ENCODE data around the gene EXOC6B. TPM values are rescaled to one million over a fixed set of nuclear protein-coding genes. Genes with fewer than 3 reads are reported as not detected.
"Not testable (repeated sequence)": the region's sequence is repeated elsewhere in the genome, so short reads cannot be mapped to it uniquely, and the experiment has no call there.

The EXOC6B gene
- total RNA-seq, 1 donor from 2014 or later = 45.3 TPM

DNA sequence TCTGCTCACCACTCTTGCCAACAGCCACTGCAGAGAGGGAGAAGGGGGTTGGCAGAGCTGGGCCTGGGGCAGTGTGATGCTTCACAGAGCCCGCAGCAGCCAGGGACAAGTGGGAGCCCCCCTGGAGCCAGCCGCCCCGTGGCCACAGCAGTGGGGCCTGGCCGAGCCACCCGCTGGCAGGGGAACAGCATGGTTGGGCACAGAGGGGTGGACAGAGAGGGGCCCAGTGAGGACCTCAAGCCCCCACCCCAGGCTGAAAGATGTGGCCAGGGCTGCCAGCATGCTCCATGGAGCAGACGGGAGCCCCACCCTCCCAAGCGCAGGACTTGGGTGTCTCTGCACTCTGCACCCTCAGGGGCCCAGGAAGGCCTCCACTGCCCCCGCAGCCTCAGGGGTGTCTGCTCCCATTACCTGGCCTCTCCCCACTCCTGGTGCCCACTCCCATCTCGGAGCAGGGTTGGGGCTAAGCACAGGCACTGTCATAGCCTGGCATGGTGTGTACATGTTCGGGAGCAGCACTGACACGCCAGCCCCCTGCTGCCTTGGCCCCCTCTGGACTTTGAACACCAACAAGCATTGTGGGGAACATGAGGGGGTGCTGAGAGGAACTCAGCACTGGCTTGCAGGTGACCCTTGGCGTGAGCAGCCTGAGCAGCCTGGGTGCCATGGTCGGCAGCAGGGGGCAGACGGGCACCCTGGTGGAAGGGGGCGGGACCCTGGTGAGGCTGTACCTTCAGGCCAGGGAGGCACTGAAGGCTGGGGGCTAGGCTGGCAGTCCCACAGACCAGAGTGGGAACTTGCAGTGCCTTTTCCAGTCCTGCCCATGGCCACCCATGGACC, 398.6 kb downstream of the EXOC6B start:
- no peak for DNase-seq

DNA sequence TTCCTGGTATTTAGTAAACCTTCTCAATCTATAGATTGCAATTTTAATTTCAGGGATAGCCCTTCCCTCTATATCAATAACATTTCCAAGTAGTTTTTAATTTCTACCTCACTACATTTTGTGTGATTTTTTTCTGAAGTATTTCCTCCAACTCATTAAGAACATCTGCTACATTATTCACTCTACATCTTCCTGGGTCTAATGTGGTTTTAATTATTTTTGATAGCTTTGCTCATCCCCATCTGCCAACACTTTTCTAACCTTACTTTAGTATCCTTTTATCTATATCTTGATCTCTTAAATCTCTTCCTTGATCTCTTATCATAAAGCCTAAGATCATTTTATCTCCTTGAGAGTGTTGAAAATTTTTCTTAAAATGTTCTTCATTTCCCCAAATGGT, 399.8 kb downstream of the EXOC6B start:
- DNase-seq = no peak

DNA sequence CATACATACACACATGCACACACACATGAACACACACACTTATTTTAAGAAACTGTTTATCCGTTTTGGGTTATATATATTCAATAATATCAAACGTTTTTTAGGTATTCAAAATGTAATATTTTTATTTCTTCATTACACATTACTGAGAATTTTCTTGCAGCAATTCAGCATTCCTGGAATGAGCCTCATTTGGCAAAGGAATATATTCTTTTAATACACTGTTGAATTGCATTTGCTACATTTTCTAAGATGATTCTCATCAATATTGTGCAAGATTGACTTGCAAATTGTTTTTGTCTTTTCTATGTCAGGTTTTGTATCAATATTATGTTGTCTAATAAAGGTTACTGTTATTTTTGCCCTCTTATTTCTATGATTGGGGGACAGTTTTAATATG, 402.1 kb downstream of the EXOC6B start:
- no peak for DNase-seq

DNA sequence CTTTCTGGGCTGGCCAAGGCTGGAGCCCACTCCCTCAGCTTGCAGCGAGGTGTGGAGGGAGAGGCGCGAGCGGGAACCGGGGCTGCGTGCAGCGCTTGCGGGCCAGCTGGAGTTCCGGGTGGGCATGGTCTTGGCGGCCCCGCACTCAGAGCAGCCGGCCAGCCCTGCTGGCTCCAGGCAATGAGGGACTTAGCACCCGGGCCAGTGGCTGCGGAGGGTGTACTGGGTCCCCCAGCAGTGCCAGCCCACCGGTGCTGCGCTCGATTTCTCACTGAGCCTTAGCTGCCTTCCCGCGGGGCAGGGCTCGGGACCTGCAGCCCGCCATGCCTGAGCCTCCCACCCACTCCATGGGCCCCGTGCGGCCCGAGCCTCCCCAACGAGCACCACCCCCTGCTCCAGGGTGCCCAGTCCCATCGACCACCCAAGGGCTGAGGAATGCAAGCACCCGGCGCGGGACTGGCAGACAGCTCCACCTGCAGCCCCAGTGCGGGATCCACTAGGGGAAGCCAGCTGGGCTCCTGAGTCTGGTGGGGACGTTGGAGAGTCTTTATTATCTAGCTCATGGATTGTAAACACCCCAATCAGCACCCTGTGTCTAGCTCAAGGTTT, 404.0 kb downstream of the EXOC6B start:
- not testable (repeated sequence) for DNase-seq

DNA sequence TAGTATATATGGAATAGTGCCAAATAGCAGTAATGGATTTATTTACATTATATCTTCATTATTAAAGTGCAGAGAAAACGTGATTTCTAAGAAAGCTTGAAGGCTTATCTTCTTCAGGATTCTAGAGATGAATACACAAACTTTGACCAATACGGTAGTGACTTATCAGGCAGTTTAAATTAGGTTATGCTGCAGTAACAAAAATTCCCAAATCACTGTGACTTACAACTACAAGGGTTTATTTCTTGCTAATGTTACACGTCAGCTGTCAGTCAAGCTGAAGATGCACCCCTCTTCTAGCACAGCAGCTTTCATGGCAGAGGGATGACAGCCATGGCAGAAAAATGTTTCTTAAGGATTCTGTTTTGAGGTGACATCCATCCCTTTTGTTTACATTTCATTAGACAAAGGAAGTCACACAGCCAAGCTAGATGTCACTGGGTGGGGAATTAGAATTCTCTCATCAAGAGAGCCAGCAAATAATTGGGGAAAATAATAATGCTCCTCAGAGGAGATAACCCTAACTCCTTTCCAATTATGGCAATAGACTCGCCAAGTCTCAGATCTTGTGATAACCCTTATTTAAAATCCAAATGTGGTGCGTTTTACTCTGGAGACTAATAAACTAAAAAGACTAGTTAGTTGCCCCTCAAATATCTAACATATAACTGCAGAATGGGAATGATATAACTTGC, 409.9 kb downstream of the EXOC6B start:
- peak; percentile 21 for DNase-seq

DNA sequence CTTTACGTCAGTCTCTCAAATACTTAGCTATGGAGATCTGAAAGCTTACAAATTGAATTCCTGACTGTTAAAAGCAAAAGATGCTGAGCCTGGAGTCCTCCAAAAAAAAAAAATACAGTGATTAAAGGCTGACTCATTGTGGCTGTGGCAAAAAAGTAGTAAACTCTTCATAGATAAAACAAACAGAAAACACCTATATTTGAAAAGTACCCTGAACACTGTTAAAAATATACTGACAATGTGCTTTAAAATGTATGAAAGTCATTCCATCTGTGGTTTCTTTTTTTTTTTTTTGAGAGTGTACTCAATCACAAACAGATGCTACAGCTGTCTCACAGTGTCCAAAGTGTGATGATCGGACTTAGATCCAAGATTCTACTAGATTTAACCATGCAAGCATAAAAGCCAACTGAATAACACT, 410.6 kb downstream of the EXOC6B start:
- peak; percentile 90 for DNase-seq

DNA sequence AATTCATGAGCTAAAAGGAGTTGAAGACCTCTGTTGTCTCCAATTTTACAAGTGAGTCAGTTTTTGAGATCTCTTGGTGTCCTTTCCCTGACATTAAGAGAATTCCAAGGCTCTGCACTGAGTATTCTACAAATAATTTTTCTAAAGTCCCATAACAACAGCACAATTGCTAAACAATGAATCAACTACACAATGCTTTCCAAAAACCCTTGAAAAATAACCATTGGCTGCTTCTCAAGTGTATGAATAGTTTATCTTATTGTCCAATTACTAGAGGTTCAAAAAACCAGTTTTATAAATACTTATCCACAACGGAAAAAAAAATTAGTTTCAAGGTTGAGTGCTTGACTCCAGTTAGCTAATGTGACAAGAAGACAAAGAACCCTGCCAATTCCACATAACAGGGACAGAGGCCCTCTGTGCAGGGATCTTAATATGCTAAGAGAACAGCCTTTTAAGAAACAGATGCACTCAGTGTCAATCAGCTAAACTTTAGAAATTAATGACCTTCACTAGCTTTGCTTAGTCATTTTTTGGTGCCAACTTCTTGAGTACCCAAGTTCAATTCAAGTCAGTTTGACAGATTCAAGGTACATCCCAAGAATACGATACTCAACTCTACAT, 411.6 kb downstream of the EXOC6B start:
- peak; percentile 90 for DNase-seq

DNA sequence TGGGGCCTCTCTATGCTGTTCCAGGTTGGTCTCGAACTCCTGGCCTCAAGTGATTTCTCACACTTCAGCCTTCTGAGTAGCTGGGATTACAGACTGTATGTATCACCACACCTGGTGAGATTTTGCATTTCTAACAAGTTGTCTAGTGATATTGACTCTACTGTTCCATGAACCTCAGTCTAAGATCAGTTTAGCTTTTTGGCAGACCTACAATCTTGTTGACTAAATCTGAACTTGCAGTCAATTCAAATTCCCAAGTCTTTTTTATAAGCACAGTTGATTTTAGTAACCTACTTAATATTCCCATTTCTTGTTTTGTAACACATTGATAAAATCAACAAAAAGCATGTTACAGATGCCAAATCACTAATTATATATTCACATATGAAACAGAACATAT, 412.1 kb downstream of the EXOC6B start:
- DNase-seq = no peak

DNA sequence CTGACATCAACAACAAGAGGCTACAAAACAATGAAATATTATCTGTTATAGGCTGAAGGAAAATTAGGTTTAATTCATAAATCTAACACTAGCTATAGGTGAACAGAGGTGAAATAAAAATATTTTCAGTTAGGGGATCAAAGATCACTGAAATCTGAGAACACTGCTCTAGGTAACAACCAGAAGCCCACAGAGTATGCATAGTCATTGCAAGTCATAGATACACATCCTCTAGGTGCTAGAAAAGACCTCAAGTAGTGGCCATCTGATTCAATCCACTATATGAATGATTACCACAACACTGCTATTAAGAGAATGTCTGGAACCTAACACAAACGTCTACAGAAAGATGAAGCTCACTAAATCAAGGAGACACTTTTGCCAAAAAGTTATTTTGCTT, 413.6 kb downstream of the EXOC6B start:
- no peak for DNase-seq

DNA sequence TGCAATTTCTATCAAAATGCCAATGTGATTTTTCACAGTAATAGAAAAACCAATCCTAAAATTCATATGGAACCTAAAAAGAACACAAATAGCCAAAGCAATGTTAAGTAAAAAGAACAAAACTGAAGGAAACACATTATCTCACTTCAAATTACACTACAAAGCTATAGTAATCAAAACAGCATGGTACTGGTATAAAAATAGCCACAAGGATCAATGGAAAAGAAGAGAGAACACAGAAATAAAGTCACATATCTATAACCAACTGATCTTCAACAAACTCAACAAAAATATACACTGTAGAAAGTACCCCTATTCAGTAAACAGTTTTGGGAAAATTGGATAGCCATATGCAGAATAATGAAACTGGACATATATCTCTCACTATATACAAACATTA, 426.0 kb downstream of the EXOC6B start:
- DNase-seq = no peak

DNA sequence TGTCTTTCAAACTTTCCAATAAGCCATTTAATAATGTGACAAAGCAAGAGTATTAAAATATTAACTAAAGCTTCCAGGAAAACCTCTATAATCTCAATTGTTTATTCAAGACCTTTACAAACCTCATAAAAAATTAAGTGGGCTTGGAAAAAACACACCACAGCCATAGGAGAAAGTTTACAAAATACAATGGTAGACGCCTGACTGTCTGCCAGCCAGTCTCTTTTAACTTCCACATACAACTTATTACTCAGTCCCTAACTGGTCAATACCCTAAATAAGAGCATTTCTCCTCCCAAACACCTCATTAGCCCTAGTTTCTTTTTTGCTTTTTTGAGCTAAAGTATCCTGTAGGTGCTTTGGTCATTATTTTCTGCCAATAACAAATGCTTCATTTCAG, 430.7 kb downstream of the EXOC6B start:
- DNase-seq = no peak

DNA sequence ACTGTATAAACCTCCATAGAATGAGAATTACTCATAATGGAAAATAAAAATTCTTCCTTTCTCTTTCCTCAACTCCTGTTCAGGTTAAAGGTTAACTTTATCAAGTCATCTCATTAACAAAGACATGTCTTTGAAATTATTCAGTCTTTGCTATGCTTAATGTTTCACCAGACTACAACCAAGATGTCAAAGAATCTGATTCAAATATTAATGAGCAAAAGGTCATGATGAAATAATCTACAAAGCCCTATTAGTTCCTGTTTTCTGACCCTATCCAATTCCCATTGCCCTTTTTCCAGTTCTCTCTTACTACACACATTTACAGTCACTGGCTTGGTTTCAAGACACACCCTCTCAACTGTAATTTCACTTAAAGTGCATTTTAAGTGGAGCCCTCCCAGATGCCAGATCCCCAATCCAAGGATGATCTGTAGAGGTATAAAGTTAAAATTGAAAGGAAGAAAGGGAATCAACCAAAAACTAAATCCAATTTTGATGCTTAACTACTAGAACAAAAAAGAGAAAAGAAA, 431.2 kb downstream of the EXOC6B start:
- DNase-seq = peak; percentile 0

DNA sequence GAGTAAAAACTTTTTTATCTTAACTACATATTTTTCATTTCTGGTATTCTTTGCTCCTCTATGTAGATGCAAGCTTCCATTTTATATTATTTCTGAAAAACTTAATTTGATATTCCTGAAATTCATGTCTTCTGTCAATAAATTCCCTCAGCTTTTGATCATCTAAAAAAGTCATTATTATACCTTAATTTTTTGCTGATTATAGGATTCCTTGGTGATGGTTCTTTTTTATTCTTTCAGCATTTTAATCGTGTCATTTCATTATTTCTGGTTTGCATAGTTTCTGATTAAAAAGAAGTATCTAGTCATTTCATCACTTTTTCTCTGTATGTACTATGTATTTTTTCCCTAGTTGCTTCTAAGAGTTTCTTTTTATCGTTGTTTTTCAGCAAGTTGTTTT, 436.4 kb downstream of the EXOC6B start:
- no peak for DNase-seq

DNA sequence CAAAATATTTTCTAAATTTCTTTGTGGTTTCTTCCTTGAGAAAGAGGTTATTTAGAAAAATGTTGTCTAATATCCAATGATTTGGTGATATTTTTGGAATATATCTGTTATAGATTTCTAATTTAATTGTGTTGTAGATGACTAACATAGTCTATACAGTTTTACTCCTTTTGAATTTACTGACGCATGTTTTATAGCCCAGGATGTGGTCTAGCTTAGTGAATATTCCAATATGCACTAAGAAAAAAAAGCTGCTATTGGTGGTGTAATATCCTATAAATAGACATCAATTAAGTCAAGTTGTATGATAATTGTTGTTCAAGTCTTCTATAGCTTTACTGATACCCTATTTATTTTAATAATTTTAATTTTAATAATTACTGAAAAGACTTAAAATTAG, 437.6 kb downstream of the EXOC6B start:
- no peak for DNase-seq

DNA sequence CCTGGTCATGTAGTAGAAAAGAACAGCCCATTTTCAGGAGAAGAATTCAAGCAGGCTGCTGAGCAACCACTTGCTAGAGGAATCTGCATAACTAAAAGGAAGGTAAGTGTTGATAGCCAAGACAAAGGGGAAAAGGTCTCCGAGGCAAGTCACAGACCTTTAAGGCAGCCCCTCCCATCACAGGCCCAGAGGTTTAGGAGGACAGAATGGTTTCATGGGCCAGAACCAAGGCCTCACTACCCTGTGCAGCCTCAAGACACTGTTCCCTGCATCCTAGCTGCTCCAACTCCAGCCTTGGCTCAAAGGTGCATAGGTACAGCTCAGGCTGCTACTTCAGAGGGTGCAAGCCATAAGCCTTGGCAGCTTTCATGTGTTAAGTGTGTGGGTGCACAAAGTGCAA, 439.5 kb downstream of the EXOC6B start:
- no peak for DNase-seq

DNA sequence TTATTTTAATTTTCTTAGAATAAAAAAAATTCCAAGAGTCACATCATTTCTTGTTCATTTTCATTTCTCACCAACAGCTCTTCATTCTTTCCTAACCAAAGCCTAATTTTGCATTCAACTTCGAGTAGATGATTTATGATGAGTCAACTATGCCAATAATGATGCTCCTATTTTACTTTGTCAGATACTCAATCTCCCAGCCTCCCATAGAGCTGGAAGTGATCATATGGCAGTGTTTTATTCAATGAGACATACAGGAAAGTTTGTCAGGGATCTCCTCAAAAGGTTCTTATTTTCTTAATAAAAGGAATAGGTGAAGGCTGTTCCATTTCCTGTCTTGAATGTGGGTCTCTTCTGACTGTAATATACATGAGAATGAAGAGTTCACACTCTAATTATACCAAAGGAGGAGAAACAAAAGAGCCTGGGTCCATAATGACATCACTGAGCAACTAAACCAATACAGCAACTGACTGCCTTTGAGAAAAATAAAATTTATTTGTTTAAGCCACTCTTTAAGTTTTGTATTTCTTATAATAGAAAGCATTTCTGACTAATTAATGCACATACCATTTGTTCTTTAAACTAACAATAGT, 447.0 kb downstream of the EXOC6B start:
- no peak for DNase-seq

DNA sequence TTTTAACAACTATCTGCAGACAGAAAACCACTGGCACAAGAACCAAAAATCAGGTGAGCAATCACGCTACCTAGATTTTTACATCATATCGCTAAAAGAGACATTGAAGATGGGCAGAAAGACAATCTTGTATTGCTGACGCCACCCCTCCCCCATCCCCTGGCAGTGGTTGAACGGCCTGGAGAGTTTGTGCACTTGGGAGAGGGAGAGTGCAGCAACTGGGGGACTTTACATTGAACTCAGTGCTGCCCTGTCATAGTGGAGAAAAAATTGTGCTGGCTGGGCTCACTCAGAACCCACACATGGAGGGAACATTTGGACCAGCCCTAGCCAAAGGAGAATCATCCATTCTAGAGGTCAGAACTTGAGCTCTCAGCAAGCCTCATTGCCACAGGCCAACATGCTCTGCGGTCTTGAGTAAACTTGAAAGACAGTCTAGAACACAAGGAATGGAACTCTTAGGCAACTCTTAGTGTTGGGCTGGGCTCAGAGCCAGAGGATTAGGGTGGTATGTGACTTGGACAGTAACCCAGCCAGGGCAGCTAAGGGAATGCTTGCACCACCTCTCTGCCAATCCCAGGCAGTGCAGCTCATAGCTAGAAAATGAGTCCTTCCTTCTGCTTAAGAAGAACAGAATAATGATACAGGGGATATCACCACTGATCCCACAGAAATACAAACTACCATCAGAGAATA, 458.2 kb downstream of the EXOC6B start:
- DNase-seq = no peak

DNA sequence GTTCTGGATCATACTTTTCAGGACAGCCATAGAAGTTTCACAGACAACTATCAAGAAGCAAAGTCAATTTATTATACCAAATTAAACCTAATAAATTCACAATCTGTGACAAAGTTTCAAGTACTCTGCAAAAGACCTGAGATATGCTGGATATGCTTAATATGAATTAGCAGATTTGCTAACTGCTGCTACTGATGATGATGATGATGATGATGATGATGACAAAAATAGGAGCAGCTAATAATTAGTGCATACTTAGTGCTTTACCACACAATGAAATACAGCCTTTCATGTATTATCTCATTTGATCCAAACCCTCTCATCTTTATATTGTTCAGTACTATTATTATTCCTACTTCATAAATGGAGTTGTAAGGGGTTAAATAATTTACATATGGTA, 462.4 kb downstream of the EXOC6B start:
- DNase-seq = no peak

DNA sequence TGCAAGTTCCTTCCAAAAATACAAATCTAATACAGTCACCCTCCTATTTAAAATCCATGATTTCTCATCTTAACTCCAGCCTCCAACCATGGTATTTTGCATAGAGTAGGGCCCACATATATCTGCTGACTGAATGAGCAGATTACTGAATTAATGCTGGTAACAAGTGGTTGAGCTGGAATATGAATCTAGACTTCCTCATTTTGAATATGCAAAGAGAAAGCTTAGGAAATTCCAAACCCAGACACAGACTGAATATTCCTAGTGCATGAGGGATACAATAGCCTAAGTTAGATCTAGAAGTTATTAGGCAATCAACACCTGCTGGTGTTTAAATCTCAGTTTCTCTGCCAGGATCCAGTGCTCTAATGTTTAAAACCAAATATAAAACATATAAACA, 463.1 kb downstream of the EXOC6B start:
- no peak for DNase-seq

DNA sequence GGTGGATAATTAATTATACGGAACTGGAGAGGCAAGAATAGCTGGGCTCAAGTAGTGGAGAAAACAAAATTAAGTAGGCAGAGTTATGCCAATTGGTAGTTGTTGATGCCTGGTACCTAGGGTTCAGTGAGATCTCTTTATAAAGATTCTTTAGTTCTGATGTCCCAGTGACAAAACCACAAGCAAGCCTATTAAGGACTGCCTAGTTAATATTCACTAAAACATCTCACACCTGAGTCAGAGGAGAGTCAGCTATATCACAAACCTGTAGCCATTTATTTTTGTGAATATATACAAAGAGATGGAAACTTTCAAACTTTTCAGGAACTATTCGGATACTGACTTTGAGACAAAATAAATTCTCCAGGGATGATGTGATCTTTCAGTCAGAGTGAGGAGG, 464.3 kb downstream of the EXOC6B start:
- DNase-seq = no peak

DNA sequence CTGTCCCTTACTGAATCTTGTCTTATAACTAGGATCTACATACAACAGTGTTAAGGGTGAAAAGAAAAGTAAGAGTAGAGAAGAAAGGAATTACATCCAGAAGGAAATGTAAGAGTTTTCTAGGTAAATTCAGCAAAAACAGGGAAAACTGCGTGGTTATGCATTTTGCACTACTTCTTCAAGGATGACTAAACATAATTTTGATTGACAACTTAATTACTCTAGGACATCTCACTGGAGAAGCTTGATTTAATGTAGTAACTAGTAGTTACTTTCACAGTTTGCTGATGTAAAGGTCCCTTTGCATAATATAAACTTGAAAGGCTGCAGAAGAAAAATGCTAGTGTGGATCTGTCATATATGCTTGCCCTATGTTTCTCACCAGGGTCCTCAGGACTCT, 464.8 kb downstream of the EXOC6B start:
- DNase-seq = no peak

DNA sequence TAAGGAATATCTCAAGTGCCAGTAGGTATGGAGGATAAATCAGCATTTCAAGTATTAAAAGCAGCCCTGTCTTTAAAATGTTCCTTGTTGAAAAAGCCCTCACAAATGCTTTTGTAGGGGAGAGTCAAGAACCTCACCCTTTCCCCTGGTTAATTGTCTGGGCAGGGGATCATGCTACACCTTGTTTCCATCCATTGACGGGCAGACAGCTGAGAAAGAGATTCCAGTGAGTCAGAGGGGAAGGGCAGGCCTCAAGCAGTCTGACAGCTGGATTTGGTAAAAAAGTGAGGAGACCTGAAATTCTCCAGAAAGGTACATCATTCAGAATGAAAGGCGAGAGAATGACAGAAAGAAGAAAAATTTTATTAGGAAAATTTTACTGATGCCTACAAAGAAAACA, 475.0 kb downstream of the EXOC6B start:
- DNase-seq = no peak

All from skin of body (tissue), 2 donors.